Panc1 (cell line): Measurements from ENCODE around the gene TICAM2.

Experiments used
- CTCF ChIP-seq: fragments of 450-650 bp; IDR thresholded peaks from 2 replicates; pipeline ENCODE4 v1.5.1; 2017; ENCODE audit warnings: mild to moderate bottlenecking
- POLR2AphosphoS5 ChIP-seq: IDR thresholded peaks from 2 replicates; pipeline ENCODE4 v1.6.1; 2012; ENCODE audit warnings: mild to moderate bottlenecking, low read depth, low read length, moderate library complexity
- REST ChIP-seq, 2 experiments: IDR thresholded peaks; 2 replicates each; pipeline ENCODE4 v1.6.1; 2011 to 2012; ENCODE audit warnings: low read depth in 2 of 2, control low read depth in 1 of 2, low read length in 1 of 2, mild to moderate bottlenecking in 1 of 2, moderate library complexity in 1 of 2; ENCODE audit not compliant: insufficient read depth in 1 of 2
- SIN3A ChIP-seq: IDR thresholded peaks from 2 replicates; pipeline ENCODE4 v1.6.1; 2012; ENCODE audit warnings: low read depth, mild to moderate bottlenecking, low read length, moderate library complexity, borderline replicate concordance; ENCODE audit not compliant: insufficient read depth
- TCF7L2 ChIP-seq: IDR thresholded peaks from 2 replicates; pipeline ENCODE4 v1.6.1; 2011; ENCODE audit warnings: mild to moderate bottlenecking, low read depth, low read length, inconsistent platforms

GRCh38 chr5:115579216-115579615 lies 23.1 kb downstream of the TICAM2 start:
- TF ChIP-seq POLR2AphosphoS5 = no peak
- no peak for TF ChIP-seq CTCF
- TF ChIP-seq TCF7L2 = no peak
- no peak for TF ChIP-seq SIN3A
- TF ChIP-seq REST (IDR thresholded peaks at IDR 0.05; ENCODE audit: insufficient read depth in 1 of 2, low read depth in 2 of 2, low read length in 1 of 2) = no peak
